CD4-positive, alpha-beta T cell treated with Interleukin-6 for 4 hours (primary cell): Measurements from ENCODE around the gene ARSG.
A peak's percentile ranks its signal among the peaks of the same experiment; 100 is the strongest.
"Not testable (repeated sequence)": the region's sequence is repeated elsewhere in the genome, so short reads cannot be mapped to it uniquely, and the experiment has no call there.

Experiments used
- DNase-seq: peaks from one replicate; pipeline ENCODE4 v3.0.0-alpha.2; 2020; ENCODE audit warnings: mixed read lengths

ARSG gene

DNA sequence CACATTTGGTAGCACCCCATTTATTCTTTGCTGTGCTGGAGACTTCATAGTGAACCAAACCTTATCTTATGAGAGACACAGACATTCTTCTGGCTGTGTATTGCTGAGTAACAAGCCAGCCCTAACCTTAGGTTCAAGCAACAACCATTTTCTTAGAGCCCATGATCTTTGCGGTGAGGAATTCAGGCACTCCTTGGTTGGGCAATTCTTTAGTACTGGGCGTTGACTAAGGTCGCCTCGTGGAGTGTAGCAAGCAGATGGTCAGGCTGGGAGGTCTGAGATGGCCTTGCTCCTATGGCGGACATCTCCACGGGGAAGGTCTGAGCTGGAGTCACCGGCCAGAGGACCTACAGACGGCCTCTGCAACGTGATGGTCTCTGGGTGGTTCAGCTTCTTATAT is 43.1 kb downstream of the ARSG start:
- no peak for DNase-seq

DNA sequence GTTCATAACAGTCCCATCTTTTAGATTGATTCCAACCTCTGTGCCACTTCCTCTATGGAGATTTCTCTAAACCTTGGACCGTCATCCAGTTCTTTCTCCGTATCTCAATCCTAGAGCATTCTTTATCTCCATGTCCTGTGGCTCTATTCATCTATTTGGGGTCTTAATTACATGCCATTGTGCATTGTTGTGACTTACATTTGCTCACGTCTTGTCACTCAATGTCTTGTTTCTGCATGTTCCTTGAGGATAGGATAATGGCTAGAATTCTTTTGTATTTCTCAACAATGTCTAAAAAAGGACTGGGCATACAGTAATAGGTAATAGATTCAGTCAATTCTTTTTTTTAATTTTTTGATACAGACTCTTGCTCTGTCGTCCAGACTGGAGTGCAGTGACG is 50.2 kb downstream of the ARSG start:
- DNase-seq, result no peak

DNA sequence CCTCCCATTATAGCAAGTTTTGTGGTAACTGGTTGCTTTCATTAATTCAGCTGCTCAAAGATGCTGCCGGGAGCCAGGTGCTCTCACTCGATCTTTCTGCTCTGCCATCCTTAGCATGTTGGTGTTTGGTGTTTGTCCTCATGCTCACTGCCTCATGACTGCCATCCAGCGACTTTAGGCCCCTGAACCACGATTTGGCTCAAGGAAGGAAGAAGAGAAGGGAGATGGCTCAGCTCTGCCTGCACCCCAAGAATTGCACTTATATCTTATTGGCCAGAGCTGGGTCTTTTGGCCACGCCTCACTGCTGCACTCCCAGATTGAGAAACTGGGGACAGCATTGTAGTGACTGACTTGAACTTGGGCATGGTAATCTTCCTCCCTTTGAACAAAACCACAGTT is 52.7 kb downstream of the ARSG start:
- DNase-seq, result peak; percentile 21

GRCh38 chr17:68344701-68345136 is 53.4 kb downstream of the ARSG start:
- peak; percentile 65 for DNase-seq

- peak; percentile 80 for DNase-seq
Measured at GRCh38 chr17:68346448-68346847, 55.2 kb downstream of the ARSG start.

DNA sequence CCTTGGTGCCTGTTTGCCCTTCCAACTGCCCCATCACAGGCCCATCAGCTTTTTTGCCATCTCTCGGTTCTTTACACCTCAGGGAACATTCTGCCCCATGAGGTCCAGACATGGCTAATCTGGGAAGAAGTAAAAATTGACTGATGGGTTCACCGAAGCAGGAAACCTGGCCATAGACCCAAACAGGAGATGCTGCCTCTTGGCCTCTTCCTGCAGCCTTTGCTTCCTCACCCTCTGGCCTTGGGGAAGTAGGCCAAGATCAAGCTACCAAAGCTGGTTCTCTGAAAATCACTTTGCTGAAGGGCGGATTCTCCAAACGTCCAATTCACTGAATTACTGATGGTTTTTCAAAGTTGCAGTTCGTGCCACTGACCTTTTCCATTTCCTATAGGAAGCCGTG is 56.1 kb downstream of the ARSG start:
- no peak for DNase-seq

- DNase-seq, result no peak
Measured at GRCh38 chr17:68349157-68349556, 57.9 kb downstream of the ARSG start.

DNA sequence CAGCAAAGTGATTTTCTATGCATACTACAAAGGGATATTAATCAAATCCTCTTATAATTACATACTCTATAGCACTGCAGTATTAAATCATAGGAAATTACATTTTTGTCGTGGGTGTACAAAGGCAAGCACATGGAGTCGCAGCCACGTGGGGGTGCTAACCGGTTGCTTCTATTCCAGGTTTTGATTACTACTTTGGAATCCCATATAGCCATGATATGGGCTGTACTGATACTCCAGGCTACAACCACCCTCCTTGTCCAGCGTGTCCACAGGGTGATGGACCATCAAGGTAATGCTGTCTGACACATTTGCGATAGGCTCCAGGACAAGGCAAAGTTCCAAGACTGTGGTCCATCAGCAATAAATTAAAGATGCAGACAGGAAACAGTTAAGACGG is 60.1 kb downstream of the ARSG start:
- no peak for DNase-seq

DNA sequence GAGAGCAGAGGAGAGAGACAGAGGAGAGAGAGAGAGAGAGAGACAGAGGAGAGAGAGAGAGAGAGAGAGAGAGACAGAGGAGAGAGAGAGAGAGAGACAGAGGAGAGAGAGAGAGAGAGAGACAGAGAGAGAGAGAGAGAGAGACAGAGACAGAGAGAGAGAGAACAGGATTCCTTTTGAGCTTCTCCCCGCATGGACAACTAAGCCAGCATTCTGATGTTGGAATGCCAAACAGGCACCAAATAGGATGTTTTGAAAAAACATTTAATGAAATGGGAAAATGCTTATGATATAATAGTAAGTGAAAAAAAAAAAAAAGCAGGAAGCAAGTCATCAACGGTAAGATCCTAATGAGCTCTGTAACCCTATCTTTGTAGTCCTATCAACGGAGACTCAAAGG is 60.7 kb downstream of the ARSG start:
- no peak for DNase-seq

- not testable (repeated sequence) for DNase-seq
Measured at GRCh38 chr17:68352671-68353070, 61.4 kb downstream of the ARSG start.

- no peak for DNase-seq
Measured at GRCh38 chr17:68353111-68353521, 61.8 kb downstream of the ARSG start.

DNA sequence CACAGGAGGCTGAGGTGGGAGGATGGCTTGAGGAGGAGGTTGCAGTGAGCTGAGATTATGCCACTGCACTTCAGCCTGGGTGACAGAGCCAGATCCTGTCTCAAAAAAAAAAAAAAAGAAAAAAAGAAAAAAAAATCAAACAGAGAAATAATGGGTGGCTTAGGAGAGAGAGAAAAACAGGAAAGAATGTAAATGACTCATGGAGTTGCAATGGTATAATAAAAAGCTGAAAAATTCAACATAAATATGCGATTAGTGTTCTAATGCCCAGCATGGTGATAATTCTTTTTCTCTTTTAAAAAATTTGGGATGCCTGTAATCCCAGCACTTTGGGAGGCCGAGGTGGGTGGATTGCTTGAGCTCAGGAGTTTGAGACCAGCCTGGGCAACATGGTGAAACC is 63.0 kb downstream of the ARSG start:
- DNase-seq, result not testable (repeated sequence)

DNA sequence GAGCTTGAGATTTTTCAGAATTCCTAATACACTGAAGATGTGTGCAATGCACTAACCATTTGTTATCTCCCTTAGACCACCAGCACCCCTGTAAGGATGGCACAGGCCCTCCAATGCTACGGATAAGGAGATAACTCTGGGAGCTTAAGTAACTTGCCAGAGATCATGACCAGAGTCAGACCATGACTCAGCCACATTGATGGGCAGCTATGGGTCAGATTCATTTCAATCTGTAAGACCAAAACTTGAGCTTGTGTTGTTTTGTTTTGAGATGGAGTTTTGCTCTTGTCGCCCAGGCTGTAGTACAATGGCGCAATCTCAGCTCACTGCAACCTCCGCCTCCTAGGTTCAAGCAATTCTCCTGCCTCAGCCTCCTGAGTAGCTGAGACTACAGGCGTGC is 63.8 kb downstream of the ARSG start:
- not testable (repeated sequence) for DNase-seq

GRCh38 chr17:68356520-68356919 is 65.2 kb downstream of the ARSG start:
- peak; percentile 76 for DNase-seq

DNA sequence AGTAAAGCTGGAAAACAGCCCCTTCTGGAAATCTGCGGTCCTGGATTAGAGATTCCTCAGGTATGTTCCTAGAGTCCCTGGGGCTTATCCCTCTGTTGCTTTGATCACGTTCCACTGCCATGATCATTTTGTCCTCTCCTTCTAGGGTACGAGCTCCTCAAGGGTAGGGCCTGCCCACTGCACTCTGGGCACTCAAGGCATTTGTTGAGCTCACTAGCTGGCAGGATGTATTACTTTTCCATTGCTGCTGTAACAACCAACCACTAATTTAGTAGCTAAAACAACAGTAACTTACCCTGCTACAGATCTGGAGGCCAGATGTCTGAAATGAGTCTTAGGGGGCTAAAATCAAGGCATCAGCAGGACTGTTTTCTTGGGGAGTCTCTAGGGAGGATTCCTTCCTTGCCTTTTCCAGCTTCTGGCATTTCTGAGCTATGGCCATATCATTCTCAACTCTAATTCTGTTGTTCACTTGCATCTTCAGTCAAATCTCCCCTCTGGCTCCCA is 65.7 kb downstream of the ARSG start:
- DNase-seq, result no peak

DNA sequence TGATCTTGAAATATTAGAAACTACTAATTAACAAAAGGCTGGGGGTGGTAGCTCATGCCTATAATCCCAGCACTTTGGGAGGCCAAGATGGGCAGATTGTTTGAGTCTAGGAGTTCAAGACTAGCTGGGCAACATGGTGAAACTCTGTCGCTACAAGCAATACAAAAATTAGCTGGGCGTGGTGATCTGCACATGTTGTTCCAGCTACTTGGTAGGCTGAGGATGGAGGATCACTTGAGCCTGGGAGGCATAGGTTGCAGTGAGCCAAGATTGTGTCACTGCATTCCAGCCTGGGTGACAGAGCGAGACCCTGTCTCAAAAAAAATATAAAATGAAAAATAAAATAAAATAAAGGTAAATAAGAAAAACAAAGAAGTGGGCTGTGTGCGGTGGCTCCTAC is 66.6 kb downstream of the ARSG start:
- no peak for DNase-seq

DNA sequence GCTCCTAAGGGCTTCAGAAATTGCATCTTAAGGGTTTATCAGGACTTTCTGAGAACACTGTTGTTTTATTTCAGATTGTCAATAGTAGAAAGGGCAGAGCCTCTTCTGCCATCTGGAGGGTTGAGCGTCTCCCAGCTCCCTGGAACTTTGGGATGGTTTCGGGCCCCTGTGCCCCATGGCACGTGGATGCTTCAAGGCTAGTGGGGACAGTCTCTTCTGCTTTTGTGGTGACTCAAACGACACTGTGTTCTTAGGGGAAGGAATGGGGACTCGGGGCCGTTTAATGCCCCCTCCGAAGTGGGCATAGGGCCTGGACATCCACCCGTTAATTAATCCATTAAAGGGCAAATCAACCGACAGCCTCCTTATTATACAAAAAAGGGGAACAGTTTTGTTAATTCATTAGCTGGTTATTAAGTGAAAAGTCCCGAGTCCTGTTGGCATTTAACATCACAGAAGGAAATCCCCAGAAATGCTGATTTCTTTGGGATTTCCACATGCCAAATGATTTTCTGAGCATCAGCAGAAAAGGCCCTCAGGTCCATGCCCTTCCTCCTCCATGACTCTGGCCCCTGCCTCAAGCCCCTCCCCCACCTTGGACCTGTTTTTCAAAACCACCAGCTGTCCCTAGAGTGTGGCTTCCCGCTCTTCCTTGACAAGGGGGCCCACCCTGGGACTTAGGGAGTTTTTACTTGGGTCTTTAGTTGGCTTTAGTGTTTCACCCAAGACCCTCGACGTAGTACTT is 68.7 kb downstream of the ARSG start:
- DNase-seq, result no peak

GRCh38 chr17:68365469-68365868 is 74.2 kb downstream of the ARSG start:
- no peak for DNase-seq

DNA sequence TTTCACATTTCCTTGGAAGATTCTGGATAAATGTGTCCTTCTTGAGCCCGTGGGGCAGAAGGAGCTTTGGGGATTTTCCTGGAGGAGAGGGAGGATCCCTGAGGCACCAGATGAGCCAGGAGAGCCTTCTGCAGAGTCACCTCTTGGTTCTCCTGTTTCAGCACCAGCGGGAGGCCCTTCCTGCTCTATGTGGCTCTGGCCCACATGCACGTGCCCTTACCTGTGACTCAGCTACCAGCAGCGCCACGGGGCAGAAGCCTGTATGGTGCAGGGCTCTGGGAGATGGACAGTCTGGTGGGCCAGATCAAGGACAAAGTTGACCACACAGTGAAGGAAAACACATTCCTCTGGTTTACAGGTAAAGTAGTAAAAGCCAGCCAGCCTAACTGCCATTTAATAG is 77.1 kb downstream of the ARSG start:
- no peak for DNase-seq

GRCh38 chr17:68375566-68375965 is 84.3 kb downstream of the ARSG start:
- DNase-seq, result no peak

- not testable (repeated sequence) for DNase-seq
Measured at GRCh38 chr17:68376178-68376577, 84.9 kb downstream of the ARSG start.

GRCh38 chr17:68377771-68378267 is 86.5 kb downstream of the ARSG start:
- no peak for DNase-seq

- no peak for DNase-seq
Measured at GRCh38 chr17:68378268-68379176, 87.2 kb downstream of the ARSG start.

GRCh38 chr17:68379177-68379510 is 87.8 kb downstream of the ARSG start:
- no peak for DNase-seq
